ENCODE data around the gene PGLYRP4.

GRCh38 chr1:153389401-153389800, 40.8 kb upstream of the PGLYRP4 start:
- TF ChIP-seq EZH2phosphoT487 (IDR thresholded peaks at IDR 0.05; ENCODE audit: insufficient read depth, low read depth) = no peak
- no peak for TF ChIP-seq EZH2 (IDR thresholded peaks at IDR 0.05; ENCODE audit: insufficient read depth, poor library complexity, severe bottlenecking)
